Tibial nerve (tissue), 4 donors: ENCODE data around the gene DEFB118. TPM values are rescaled to one million over a fixed set of nuclear protein-coding genes. Genes with fewer than 3 reads are reported as not detected.
"Not testable (repeated sequence)": the region's sequence is repeated elsewhere in the genome, so short reads cannot be mapped to it uniquely, and the experiment has no call there.

Experiments
- DNase-seq, 2 donors: peaks; one replicate each; pipeline ENCODE4 v3.0.0-alpha.2; 2019; ENCODE audit warnings: low spot score in 2 of 2
- H3K27ac ChIP-seq, 4 donors: fragments of 200-600 bp; sonication (generic) in 3 of 4; one replicate each; pipeline ENCODE4 v1.5.1; 2017 to 2019; ENCODE audit warnings: mild to moderate bottlenecking in 1 of 4
- H3K27me3 ChIP-seq, 2 donors: fragments of 200-600 bp; sonication (generic) in 1 of 2; one replicate each; pipeline versions ENCODE4 v1.5.1 to v1.6.0; 2017 to 2019
- H3K36me3 ChIP-seq, 3 donors: fragments of 200-600 bp; sonication (generic); one replicate each; pipeline ENCODE4 v1.5.1; 2018 to 2019
- H3K4me1 ChIP-seq, 4 donors: fragments of 200-600 bp; sonication (generic) in 3 of 4; one replicate each; pipeline ENCODE4 v1.5.1; 2017 to 2019
- H3K4me3 ChIP-seq, 4 donors: fragments of 200-600 bp; sonication (generic) in 3 of 4; one replicate each; pipeline ENCODE4 v1.5.1; 2017 to 2019; ENCODE audit warnings: mild to moderate bottlenecking in 1 of 4, moderate library complexity in 1 of 4
- H3K9me3 ChIP-seq, 4 donors: fragments of 200-600 bp; sonication (generic) in 3 of 4; one replicate each; pipeline ENCODE4 v1.5.1; 2017 to 2019
- CTCF ChIP-seq, 5 experiments: fragments of 200-600 bp in 3 of 5; fragments of 450-650 bp in 2 of 5; sonication (generic) in 3 of 5; IDR thresholded peaks; one replicate each; pipeline ENCODE4 v1.5.1; 2016 to 2019; ENCODE audit warnings: antibody characterized with exemption in 5 of 5, mild to moderate bottlenecking in 3 of 5, moderate library complexity in 2 of 5
- EP300 ChIP-seq, 2 donors: sonication (generic); formaldehyde crosslinking; IDR thresholded peaks; one replicate each; pipeline ENCODE4 v1.6.1; 2017; ENCODE audit warnings: antibody characterized with exemption in 2 of 2, mild to moderate bottlenecking in 1 of 2
- POLR2A ChIP-seq, 2 donors: fragments of 450-650 bp; IDR thresholded peaks; one replicate each; pipeline ENCODE4 v1.6.1; 2017; ENCODE audit warnings: antibody characterized with exemption in 2 of 2, mild to moderate bottlenecking in 2 of 2, moderate library complexity in 2 of 2
- whole genome bisulfite sequencing, 2 donors: methylation state at CpG; one replicate each; pipeline ENCODE4 v1.1.5; 2018; 5-methylcytosine and 5-hydroxymethylcytosine counted together
- total RNA-seq, 4 donors: library from RNA; depleted of rRNA; stranded (reverse); fragments of >200 nt; gene quantifications; one replicate each; pipeline ENCODE4 v1.1.0, GENCODE V29; 2016

The DEFB118 gene
- total RNA-seq, 4 donors from 2014 or later: not detected

DNA sequence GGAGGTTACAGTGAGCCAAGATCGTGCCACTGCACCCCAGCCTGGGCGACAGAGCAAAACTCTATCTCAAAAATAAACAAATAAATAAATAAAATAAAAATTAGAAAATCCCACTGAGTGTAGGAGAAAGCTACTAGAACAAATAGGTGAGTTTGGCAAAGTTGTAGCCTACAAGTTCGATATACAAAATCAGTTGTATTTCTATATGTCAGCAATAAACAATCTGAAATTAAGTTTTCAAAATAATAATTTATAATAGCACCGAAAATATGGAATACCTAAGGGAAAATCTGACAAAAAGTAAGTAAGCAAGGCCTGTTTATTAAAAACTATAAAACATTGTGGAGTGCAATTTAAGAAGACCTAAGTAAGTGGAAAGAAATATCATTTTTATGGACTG is 5.1 kb upstream of the DEFB118 start:
- H3K4me3 ChIP-seq: no peak overlapping the region
- H3K9me3 ChIP-seq: peaks cover 0 to 17% (median 0%) of the 10 kb centered on the region in 4 donors
- no peak for DNase-seq
- no peak overlapping the region for H3K27ac ChIP-seq
- TF ChIP-seq POLR2A (IDR thresholded peaks at IDR 0.05) (no peak), EP300 (IDR thresholded peaks at IDR 0.05) (no peak), CTCF (IDR thresholded peaks at IDR 0.05) (no peak)
- no peaks in the 10 kb centered on the region for H3K4me1 ChIP-seq
- H3K36me3 ChIP-seq: no peaks in the 10 kb centered on the region
- no peaks in the 10 kb centered on the region for H3K27me3 ChIP-seq
- WGBS, 2 donors: 71 to 72% methylated on average over 4 of the region's 4 CpGs

GRCh38 chr20:31364272-31364671 is 4.1 kb upstream of the DEFB118 start:
- peaks cover 0 to 17% (median 0%) of the 10 kb centered on the region in 4 donors for H3K9me3 ChIP-seq
- H3K27ac ChIP-seq, DNase-seq, H3K4me3 ChIP-seq, H3K4me1 ChIP-seq, H3K27me3 ChIP-seq, H3K36me3 ChIP-seq: not testable (repeated sequence)
- 74 to 83% methylated on average over 5 of the region's 5 CpGs for WGBS, 2 donors

DNA sequence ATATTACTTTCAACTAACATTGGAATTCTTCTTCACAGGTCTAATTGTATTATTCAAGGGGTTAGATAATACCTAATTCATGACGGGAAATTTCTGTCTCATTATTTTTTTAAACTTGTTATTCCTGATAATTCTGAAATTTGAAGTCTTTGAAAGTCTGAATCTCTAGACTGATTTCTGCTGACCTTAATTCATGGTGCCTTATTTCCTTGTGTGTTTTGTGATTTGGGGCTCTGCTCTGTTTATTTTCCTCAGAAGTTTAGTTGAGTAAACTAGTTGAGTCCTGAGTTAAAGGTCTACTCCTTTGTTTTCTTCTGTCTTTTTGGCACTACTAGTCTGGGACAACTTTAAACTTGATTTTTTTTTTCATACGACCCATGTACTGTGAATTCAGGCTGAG is 5.9 kb downstream of the DEFB118 start:
- DNase-seq: no peak
- H3K27ac ChIP-seq: no peak overlapping the region
- H3K4me1 ChIP-seq: no peaks in the 10 kb centered on the region
- no peak overlapping the region for H3K4me3 ChIP-seq
- no peaks in the 10 kb centered on the region for H3K36me3 ChIP-seq
- H3K27me3 ChIP-seq: no peaks in the 10 kb centered on the region
- 60 to 75% methylated on average over 2 of the region's 2 CpGs for WGBS, 2 donors
- no peak for TF ChIP-seq EP300 (IDR thresholded peaks at IDR 0.05)
- no peak for TF ChIP-seq CTCF (IDR thresholded peaks at IDR 0.05)
- TF ChIP-seq POLR2A (IDR thresholded peaks at IDR 0.05): no peak
- peaks cover 0 to 9% (median 0%) of the 10 kb centered on the region in 4 donors for H3K9me3 ChIP-seq

DNA sequence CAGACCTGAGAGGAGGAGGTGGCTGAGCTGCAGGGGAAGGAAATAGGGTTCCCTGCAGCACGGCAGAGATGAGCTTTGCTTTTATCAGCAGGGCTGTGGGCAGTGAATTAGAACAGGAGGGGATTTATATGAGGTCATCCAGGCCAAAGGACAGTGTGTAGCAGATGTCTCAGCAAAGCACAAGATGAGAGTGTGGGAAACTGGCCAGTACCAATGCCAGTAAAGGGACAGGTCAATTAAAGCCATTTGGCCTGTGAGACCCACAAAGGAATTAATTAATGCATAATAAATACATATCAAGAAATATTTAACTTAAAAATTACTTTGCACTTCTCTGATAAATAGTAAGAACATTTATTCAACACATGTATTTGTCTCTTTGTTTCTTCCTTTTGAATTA is 22.1 kb downstream of the DEFB118 start, which contains the start of gene DEFB119:
TSS of gene DEFB119 (minus strand) at position 101 of the 400 bp plus-strand sequence. CDS start 107 bp downstream, outside the sequence.
- Histone ChIP-seq H3K9me3 (no peaks in the 10 kb centered on the region), H3K4me1 (no peaks in the 10 kb centered on the region), H3K27ac (no peak within 1 kb of the TSS), H3K4me3 (no peak within 1 kb of the TSS), H3K36me3 (no peaks in the 10 kb centered on the region), H3K27me3 (no peaks in the 10 kb centered on the region)
- DNase-seq: no peak
- TF ChIP-seq POLR2A (IDR thresholded peaks at IDR 0.05): no peak
- TF ChIP-seq CTCF (IDR thresholded peaks at IDR 0.05): no peak
- no peak for TF ChIP-seq EP300 (IDR thresholded peaks at IDR 0.05)
- WGBS, 2 donors: 48 to 52% methylated on average over 1 of the region's 1 CpG

DNA sequence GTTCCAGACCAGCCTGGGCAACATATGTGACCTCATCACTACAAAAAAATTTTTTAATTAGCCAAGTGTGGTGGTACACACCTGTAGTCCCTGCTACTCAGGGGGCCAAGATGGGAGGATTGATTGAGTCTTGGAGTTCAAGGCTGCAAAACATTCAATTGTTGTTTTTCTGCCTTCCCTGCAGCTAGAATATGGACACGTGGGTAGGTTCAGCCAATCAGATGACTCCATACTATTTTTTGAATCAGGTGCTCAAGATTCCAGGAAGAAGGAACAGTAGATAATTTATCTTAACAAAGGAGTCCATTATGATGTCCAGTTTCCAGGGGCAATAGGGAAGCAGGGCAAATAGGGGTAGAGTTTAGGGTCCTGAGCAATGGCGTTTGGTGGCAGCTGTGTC is 24.4 kb downstream of the DEFB118 start:
- TF ChIP-seq EP300 (IDR thresholded peaks at IDR 0.05): no peak
- no peak for TF ChIP-seq CTCF (IDR thresholded peaks at IDR 0.05)
- no peak for TF ChIP-seq POLR2A (IDR thresholded peaks at IDR 0.05)
- WGBS, 2 donors: 64 to 71% methylated on average over 2 of the region's 2 CpGs
- no peaks in the 10 kb centered on the region for H3K36me3 ChIP-seq
- no peaks in the 10 kb centered on the region for H3K27me3 ChIP-seq
- H3K4me1 ChIP-seq: no peaks in the 10 kb centered on the region
- DNase-seq: no peak
- H3K4me3 ChIP-seq: no peak overlapping the region
- no peaks in the 10 kb centered on the region for H3K9me3 ChIP-seq
- H3K27ac ChIP-seq: no peak overlapping the region

DNA sequence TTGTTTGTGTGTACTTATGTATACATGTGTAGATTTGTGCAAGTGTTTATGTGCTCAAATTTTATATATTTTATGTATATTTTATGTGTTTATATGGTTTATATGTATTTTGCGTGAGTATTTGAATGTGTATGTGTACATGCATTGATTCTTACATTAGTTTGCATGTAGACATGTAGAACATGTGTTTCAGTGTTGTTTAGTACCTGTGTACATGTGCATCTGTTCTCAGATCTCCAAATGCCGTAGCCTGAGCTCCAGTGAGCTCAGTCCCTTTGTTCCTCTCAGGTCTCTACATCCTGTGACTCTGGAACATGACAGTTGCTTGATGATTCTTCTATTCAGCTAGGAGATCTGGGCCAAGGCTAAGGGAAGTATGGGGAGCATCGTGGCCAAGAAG is 26.5 kb downstream of the DEFB118 start:
- H3K36me3 ChIP-seq: no peaks in the 10 kb centered on the region
- no peak for DNase-seq
- H3K27me3 ChIP-seq: no peaks in the 10 kb centered on the region
- WGBS, 2 donors: 45 to 51% methylated on average over 3 of the region's 3 CpGs
- no peaks in the 10 kb centered on the region for H3K9me3 ChIP-seq
- no peaks in the 10 kb centered on the region for H3K4me1 ChIP-seq
- TF ChIP-seq EP300 (IDR thresholded peaks at IDR 0.05) (no peak), CTCF (IDR thresholded peaks at IDR 0.05) (no peak), POLR2A (IDR thresholded peaks at IDR 0.05) (no peak)
- no peak overlapping the region for H3K27ac ChIP-seq
- H3K4me3 ChIP-seq: no peak overlapping the region
